Measurements from ENCODE around the gene SBNO2. TPM values are rescaled to one million over a fixed set of nuclear protein-coding genes. Genes with fewer than 3 reads are reported as not detected.
"Not testable (repeated sequence)": the region's sequence is repeated elsewhere in the genome, so short reads cannot be mapped to it uniquely, and the experiment has no call there.

The SBNO2 gene
- polyA plus RNA-seq, 10 donors: 6.1 to 14.5 (median 10.4) TPM

DNA sequence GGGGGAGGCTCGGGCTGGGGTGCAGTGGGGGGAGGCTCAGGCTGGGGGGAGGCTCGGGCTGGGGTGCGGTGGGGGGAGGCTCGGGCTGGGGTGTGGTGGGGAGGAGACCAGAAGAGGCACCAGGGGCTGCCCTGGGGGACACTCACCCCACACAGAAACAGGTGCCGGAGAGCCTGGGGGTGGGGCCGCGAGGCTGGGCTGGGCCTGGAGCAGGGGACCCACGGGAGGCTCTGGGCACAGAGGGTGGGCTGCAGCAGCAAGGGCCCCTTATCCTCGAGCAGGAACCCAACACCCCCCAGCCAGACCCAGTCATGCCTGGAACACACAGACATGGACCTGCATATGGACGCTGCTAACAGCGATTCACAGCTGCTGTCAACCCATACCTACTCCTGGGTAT, 35.9 kb downstream of the SBNO2 start:
- no peak for DNase-seq

DNA sequence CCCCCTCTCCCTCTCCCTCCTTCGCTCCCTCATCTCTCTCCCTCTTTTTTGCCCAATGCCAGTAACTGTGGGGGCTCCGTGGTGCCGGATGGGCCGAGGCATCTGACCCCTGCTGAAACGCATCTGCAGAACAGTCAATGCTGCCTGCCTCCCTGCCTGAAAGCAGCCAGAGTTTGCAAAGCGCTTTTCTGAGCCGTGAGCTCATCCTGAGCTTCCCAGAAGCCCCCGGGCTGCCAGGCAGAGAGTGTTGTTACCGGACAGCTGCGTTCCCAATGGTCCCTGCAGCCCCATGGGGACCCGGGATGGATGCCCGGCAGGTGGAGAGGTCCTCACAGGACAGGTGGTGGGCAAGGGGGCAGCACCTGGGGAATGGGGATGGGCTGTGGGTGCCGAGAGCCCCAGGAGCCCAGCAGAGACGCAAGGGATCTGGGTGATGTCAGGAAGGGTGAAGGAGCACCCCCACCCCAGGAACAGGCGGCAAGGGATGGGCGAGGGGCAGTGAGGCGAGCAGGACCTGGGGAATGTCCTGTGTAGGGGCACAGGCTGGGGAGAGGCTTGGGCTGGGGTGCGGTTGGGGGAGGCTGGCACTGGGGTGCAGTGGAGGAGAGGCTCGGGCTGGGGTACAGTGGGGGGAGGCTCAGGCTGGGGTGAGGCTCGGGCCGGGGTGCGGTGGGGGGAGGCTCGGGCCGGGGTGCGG, 37.3 kb downstream of the SBNO2 start:
- peak in 1 of 3 donors; percentile 50 for DNase-seq

DNA sequence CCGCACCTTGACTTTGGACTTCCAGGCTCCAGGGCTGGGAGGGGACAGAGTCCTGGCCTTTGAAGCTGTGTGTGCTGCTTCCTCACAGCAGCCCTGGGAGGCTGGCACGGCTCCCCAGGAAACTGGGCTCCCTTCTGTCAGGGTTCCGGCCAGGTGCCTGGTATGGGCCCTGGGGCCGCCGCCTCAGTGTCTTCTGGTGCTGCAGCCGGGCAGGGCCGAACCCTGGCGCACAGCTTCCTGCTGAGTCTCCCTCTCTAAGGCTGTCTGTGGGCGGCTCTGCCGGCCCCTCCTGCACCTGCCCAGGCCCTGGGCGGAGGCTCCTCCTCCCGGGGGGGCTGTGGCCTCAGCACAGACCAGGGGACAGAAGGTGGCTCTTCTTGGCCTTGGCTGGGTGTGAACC, 37.9 kb downstream of the SBNO2 start:
- DNase-seq: no peak

DNA sequence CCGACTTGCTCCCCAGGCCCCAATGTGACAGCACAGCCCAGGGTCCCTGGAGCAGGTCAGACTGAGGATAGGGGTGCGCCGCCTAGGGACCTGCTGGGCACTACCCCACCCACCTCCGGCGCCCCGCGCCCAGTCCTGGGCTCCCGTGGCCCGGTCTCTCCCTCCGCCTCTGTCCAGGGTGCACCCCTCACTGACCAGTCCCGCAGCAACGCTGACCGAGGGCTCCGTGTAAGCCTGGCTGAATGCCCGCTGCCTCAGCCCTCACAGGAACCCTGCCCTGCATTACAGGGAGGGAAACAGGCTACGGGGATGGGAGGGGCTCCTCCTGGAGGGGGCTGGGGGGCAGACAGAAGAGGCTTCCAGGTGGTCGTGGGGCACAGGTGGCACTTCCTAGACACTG, 38.6 kb downstream of the SBNO2 start:
- DNase-seq: no peak

DNA sequence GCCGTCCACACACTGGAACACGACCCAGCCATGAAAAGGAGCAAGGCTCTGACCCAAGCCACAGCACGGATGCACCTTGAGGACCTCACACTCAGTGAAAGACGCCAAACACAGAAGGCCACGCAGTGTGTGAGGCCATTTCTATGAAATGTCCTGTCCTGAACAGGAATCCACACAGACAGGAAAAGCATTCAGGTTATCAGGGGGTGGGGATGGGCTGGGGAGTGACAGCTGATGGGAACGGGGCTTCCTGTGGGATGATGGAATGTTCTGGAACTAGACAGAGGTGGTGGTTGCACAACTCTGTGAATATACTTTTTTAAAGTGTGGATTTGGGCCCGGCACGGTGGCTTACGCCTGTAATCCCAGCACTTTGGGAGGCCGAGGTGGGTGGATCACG, 39.6 kb downstream of the SBNO2 start:
- no peak for DNase-seq

DNA sequence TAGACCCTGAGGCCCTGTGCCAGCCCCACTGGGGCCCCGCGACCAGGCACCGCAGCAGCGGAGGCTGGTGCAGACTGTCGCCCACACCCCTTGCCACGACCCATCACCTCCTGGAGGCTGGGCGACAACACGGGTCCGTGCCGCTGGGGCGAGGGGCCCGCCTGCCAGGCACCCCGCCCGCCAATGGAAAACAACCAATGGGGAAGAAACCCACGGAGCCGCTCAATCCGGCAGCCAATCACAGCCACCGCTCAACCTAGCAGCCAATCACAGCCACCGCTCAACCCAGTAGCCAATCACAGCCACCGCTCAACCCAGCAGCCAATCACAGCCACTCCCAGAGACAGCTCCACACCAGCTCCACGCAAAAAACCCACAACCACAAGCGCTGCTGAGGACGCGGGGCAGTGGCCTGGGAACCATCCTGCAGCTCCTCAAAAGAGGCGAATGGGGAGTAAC, 40.6 kb downstream of the SBNO2 start:
- DNase-seq: no peak

DNA sequence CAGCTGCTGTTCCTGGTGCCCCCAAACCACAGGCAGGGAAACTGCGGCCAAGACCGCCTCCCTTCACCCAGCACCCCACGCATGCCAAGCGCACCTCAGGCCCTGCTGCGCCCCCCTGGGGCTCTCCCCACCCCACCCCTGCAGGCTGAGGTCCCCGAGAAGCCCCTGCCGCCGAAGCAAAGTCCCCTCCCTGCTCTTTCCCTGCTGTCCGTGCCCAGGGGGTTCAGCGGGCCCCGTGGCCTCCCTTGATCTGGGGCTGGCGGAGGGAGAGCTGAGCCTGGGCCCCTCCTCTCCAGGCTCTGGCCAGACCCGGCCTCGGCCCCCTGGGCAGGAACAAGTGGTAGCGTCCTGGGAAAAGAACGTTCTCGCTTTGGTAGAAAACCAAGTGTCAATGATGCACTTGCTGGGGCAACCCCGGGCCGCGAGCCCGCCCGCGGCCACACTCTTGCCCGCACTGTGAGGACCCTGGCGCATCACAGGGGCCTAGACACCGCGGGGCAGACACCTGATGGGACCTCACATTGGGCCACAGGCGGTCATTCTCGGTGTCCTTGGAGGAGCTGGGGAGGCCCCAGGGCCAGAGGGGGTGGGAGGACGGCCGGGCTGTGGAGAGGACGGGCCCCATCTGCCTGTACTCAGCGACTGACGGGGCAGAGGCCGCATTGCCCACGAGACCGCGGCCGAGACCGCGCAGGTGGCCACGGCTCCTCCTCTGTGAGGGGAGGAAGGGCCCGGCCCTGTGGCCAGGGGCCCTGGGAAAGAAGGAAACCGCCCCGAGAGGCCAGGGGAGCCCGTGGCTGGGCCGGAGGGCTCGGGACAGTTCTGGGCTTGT, 41.3 kb downstream of the SBNO2 start:
- DNase-seq: peak in 1 of 3 donors; percentile 36

DNA sequence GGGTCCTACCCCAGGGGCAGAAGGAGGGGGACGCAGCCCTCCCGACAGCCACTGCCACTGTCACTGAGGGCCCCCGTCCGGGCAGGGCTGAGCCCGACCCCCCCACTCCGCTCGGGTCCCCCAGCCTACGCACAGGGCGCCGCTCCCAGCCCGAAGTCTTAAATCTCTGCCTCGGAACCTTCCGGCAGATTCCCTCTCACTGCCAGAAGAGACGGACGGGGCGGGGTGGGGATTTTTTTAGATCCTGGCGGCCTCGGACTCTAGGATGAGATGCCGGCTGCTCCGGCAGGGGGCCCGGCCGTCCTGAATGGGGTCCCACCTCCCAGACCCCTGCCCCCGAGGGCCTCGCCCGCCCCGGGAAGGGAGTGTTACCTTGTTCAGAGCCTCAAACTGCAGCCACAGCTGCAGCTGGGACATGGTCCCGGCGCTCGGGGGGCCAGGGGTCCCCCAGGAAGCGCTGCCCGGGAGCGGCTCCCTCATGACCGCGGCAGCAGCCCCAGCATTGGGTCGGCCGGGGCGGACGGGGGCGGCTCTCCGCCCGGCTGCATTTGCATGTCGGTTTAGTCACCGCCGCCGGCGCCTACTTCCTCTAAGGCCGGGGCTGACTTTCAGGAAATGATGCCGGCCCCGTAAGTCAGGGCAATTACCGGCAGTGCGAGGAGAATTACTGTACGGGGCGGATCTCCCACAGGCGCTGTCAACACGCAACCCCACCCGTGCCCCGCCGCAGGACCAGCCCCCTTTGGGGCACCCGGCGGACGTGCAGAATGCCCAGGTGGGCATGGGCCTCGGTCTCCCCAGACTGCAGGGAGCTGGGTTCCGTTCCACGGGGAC, 42.1 kb downstream of the SBNO2 start:
- peak; percentile 71 to 89 (median 76) for DNase-seq

DNA sequence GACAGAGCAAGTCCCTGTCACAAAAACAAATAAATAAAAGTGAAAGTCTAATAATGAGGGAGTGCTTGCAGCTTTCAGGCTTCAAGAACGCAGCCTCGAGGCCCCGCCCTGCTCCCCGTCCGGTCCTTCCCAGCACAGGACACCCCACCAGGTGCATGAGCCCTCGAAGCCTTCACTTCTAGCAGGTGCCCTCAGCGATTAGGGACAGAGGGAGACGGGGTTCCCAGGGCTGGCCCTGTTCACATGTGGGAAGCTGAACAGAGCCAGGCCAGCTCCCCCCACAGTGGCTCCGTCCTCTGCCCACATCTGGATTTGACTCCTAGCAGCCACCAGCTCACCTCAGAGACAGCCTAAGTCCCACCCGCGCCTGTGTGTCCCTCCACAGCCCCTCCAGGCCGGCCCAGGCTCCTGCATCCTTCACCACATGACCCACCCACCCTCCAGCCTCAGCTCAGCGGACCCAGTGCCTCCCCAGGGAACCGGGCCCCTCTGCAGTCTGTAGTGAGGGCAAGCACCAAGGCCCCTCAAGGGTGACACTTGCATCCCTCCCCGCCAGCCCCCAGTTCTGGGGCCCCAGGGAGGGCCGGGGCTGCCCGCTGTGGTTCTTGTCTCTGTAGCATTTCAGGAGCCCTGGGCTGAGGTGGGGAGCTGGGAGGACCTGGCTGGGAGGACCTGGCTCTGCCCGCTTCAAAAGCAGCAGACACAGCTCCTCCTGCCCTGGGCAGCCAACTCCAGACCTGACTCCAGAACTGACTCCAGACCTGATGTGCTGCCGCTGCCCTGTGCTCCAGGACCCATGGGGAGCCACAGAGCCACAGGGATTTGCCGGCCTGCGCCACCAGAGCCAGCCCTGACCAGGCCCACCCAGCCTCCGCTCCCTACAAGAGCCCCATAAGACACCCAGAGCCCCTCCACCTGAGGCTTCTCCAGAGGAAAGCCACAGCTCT, 43.0 kb downstream of the SBNO2 start:
- DNase-seq: no peak

DNA sequence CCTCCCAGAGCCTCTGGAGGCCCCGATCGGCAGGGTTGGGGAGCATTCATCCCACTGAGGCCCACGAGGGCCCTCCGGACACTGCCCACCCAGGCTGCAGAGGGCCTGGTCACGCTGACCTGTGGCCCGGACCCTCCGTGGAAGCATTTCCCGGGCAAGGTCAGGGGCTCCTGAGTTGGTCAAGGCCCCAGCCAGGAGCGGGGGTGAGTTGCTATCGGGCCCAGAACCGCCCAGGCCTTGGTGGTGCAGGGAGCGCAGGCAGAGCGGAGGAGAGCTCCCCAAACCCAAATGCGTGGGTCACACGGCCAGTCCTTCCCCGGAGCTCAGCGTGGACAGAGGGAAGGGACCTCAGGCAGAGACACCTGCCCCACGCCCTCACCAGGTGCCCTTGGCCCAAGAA, 44.5 kb downstream of the SBNO2 start:
- no peak for DNase-seq

DNA sequence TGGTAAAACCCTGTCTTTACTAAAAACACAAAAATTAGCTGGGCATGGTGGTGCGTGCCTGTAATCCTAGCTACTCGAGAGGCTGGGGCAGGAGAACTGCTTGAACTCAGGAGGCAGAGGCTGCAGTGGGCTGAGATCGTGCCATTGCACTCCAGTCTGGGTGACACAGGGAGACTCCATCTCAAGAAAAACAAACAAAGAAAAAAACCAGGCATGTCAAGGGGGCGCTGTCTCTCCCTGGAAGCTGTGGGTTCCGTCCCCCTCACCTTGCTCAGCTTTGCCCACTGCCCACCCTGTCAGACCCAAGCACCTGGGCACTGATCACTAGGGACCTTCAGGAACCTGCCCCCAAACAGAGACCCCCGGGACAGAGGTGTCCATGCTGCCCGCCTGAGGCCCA, 45.0 kb downstream of the SBNO2 start:
- not testable (repeated sequence) for DNase-seq

DNA sequence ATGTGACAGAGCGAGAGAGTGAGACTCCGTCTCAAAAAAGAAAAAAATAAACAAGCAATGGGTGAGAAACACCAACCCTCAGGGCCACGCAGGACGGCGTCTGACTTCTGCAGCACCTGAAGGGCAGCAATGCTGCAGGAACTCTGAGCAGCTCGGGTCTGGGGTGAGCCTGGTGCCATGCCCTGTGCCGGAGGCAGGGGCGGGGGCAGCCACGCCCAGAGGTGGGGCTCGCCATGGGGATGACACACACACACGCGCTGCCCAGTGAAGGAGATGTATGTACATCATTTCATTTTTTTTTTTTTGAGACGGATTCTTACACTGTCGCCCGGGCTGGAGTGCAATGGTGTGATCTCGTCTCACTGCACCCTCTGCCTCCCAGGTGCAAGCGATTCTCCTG, 46.0 kb downstream of the SBNO2 start:
- no peak for DNase-seq

DNA sequence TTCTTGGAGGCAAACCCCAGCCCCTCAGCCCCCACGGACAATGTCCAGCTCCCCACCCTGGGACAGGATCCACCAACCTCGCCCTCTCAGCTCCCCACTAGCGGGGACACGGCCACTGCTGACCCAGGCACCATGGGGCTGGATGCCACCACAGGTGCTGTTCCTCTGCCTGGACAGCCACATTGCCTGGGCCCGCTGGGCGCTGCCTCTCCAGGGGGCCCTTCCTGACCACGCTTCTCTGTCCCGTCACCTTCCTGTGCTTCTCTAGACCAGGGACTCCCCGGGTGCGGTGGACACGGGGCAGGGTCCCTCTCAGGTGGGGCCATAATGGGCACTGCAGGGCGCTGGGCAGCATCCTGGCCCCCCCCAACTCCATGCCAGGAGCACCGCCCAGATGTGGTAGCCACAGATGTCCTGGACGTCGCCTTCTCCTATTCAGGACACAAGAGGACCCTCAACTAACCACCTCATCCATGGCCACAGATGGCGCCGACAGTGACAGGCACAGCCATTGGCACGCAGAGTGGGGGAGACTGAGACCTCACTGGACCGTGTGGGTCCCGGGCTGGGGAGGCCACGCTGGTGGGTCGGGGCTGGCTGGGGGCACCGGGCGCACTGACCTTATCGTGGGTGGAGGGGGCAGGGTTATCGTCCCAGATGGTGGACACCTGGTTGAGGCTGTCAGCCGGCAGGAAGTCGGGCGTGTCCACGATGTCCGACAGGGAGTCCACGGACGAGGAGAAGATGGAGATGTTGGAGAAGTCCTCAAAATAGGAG, 46.9 kb downstream of the SBNO2 start:
- DNase-seq: no peak

DNA sequence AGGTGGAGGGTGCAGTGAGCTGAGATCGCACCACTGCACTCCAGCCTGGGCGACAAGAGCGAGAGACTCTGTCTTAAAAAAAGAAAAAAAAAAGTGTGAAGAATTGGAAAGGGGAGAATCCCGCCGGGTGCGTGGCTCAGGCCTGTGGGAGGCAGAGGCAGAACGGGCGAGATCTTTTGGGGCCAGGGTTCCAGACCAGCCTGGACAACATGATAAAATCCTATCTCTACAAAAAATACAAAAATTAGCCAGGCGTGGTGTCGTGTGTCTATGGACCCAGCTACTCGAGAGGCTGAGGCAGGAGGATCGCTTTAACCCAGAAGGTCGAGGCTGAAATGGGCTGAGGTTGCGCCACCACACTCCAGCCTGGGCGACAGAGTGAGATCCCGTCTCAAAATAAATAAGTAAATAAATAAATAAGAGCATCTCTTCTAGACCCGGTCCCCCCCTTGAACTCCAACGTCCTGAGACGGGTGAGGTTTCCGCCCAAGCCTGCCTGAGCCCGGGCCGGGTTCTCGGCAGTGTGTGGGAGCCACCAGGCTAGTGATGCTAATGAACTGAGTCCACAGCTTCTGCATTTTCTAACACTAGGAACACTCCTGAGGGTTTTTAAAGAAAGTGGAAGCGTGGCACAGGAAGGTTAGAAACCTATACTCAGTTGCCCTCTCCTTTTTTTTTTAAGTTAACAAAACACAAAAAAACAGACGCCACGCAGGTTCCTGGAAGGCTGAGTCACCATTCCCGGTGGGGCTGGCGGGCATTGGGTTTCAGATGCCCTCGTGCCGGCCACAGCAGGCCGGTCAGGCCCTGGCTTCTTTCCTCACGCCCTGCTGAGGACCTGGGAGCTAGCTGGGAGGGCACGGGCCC, 48.2 kb downstream of the SBNO2 start:
- no peak for DNase-seq

DNA sequence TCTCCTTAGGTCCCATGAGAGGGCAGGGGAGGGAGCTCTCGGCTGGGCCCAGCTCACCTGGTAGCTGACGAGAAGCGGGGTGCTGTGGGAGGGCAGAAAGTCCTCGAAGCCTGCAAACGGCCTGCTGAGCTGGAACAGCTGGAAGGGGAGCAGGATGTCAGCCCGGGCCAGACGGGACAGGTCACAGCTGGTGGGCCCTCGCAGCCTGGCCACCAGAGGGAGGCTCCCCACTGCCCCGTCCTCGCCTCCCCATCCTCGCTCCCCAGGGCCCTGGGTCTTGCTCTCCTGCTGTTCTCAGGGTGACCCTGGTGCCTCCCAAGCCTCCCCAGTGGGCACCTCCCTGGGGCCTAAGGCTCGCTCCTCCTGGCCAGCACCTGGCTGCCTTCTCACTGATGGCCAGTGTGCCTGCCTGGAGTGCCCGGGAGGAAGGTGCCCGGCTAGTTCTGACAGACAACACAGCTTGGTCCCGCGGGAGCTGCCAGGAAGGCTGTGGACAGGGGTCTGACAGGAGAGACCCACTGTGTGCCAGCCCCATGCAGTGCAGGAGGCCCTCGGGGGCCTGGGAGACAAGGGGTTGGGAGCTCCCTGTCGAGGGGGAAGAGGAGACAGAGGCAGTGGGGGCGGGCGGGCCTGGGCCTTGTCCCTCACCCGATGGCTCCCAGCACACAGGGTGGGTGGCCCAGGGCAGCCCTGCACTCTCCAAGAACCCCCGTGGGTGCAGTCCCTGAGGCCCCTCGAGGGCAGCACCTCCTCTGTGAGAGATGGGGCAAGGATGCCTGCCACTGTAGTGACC, 50.0 kb downstream of the SBNO2 start:
- no peak for DNase-seq

DNA sequence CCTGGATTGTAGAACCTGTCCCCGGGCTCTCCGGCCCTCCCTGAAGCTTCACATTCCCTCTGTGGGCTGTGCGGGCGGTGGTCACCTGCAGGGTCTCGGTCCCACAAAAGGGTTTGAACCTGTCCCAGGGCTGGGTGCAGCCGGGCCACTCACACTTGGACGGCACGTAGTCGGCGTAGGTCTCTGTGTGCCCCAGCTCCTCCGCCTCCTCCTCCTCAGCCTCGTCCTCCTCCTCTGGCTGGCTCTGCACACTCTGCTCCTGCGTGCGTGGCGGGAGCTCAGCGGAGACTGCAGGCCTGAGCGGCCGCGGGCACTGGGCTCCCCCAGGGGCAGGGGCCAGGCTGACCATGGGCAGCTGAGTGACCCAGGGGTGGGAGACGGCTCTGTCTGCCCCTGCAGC, 50.7 kb downstream of the SBNO2 start:
- DNase-seq: no peak

DNA sequence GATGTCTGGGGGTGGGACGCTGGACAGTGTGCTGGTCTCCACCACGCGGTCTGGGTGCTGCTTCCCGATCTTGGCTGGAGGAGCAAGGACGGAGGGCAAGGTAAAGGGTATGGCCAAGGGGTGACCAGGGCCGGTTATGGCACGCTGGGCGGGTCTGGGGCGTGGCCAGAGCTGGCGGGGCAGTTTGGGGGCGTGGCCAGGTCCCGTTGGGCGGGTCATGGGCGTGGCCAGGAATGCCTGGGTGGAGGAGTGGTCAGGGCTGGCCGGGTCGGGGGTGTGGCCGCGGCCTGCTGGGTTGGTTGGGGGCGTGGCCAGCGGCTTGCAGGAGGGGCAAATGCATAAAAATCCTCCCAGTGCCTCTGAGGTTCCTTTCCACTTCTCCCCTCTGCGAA, 51.1 kb downstream of the SBNO2 start:
- DNase-seq: no peak

All from muscle of back (tissue), 11 donors.